ENCODE data around the gene ATP12A. TPM values are rescaled to one million over a fixed set of nuclear protein-coding genes. Genes with fewer than 3 reads are reported as not detected.

Gene ATP12A
- total RNA-seq, 1 donor: not detected

GRCh38 chr13:24640752-24641151, 39.5 kb upstream of the ATP12A start:
- TF ChIP-seq CTCF (IDR thresholded peaks at IDR 0.05; ENCODE audit: insufficient read depth, low read length): no peak
- DNase-seq (ENCODE audit: low read depth): no peak
- H3K4me3 ChIP-seq (ENCODE audit: low read depth, low read length): no peak overlapping the region

- H3K4me3 ChIP-seq (ENCODE audit: low read depth, low read length): no peak overlapping the region
- TF ChIP-seq CTCF (IDR thresholded peaks at IDR 0.05; ENCODE audit: insufficient read depth, low read length): no peak
- no peak for DNase-seq (ENCODE audit: low read depth)
Measured at GRCh38 chr13:24642219-24642618, 38.0 kb upstream of the ATP12A start.

GRCh38 chr13:24644036-24644435, 36.2 kb upstream of the ATP12A start:
- TF ChIP-seq CTCF (IDR thresholded peaks at IDR 0.05; ENCODE audit: insufficient read depth, low read length): no peak
- peak; percentile 48 for DNase-seq (ENCODE audit: low read depth)
- H3K4me3 ChIP-seq (ENCODE audit: low read depth, low read length): no peak overlapping the region

- H3K4me3 ChIP-seq (ENCODE audit: low read depth, low read length): no peak overlapping the region
- TF ChIP-seq CTCF (IDR thresholded peaks at IDR 0.05; ENCODE audit: insufficient read depth, low read length): no peak
- no peak for DNase-seq (ENCODE audit: low read depth)
Measured at GRCh38 chr13:24648271-24648670, 31.9 kb upstream of the ATP12A start.

- no peak overlapping the region for H3K4me3 ChIP-seq (ENCODE audit: low read depth, low read length)
- DNase-seq (ENCODE audit: low read depth): no peak
- no peak for TF ChIP-seq CTCF (IDR thresholded peaks at IDR 0.05; ENCODE audit: insufficient read depth, low read length)
Measured at GRCh38 chr13:24648983-24649687, 31.1 kb upstream of the ATP12A start.

GRCh38 chr13:24649688-24650043, 30.5 kb upstream of the ATP12A start:
- H3K4me3 ChIP-seq (ENCODE audit: low read depth, low read length): no peak overlapping the region
- no peak for TF ChIP-seq CTCF (IDR thresholded peaks at IDR 0.05; ENCODE audit: insufficient read depth, low read length)
- DNase-seq (ENCODE audit: low read depth): no peak

- peak; percentile 83 for DNase-seq (ENCODE audit: low read depth)
- no peak for TF ChIP-seq CTCF (IDR thresholded peaks at IDR 0.05; ENCODE audit: insufficient read depth, low read length)
- H3K4me3 ChIP-seq (ENCODE audit: low read depth, low read length): no peak overlapping the region
Measured at GRCh38 chr13:24650161-24650560, 30.0 kb upstream of the ATP12A start.
